ENCODE data around the gene GTF2F1. TPM values are rescaled to one million over a fixed set of nuclear protein-coding genes. Genes with fewer than 3 reads are reported as not detected.
"Not testable (repeated sequence)": the region's sequence is repeated elsewhere in the genome, so short reads cannot be mapped to it uniquely, and the experiment has no call there.

Gene GTF2F1
- polyA plus RNA-seq, 1 of the 3 experiments (the other 2 are of a cell fraction), result 104 TPM

DNA sequence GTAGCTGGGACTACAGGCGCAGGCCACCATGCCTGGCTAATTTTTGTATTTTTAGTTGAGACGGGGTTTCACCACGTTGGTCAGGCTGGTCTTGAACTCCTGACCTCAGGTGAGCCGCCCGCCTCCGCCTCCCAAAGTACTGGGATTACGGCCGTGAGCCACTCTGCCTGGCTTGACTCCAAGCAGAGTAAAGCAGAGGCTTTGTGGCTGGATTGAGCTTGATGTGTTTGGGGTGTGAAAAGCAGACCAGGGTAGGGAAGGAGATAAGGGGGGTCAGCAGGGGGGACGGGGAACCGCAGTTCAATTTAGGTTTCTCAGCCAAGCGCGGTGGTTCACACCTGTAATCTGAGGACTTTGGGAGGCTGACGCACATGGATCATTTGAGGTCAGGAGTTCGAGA, 35.8 kb downstream of the GTF2F1 start:
- DNase-seq, result no peak
- no peak overlapping the region for H3K4me2 ChIP-seq
- 81% methylated on average over 14 of the region's 14 CpGs for WGBS (ENCODE audit: low lambda C conversion rate)
- no peaks in the 10 kb centered on the region for H3F3A ChIP-seq (replicated peaks; ENCODE audit: insufficient read depth)
- H3K4me1 ChIP-seq (ENCODE audit: control insufficient read depth in 1 of 2, insufficient read depth in 2 of 2, low read depth in 1 of 2, low read length in 1 of 2), result peaks cover 0 to under 1% of the 10 kb centered on the region in 2 experiments; a peak in 1 of 4 replicates
- H3K27me3 ChIP-seq (ENCODE audit: insufficient read depth), result no peaks in the 10 kb centered on the region
- H3K79me2 ChIP-seq (ENCODE audit: insufficient read depth), result peaks cover 12% of the 10 kb centered on the region
- H3K9me2 ChIP-seq, result no peaks in the 10 kb centered on the region
- H2AFZ ChIP-seq (ENCODE audit: low read depth), result no peak overlapping the region
- POLR2A ChIA-PET, result no interaction called here
- CTCF ChIA-PET, result interaction anchor here (0.7 to 1.6 kb wide), 3 partner anchors 13 to 159 kb away, joined by 3 to 4 read pairs (median 3); no protein-coding TSS in a partner anchor
- H3K27ac ChIP-seq (ENCODE audit: low read depth in 2 of 2, low read length in 1 of 2), result no peak overlapping the region
- no peaks in the 10 kb centered on the region for H3K9me3 ChIP-seq
- no peak for TF ChIP-seq USF2 (IDR thresholded peaks at IDR 0.05; ENCODE audit: borderline replicate concordance, low read depth, low read length)
- TF ChIP-seq, protein P1, sequence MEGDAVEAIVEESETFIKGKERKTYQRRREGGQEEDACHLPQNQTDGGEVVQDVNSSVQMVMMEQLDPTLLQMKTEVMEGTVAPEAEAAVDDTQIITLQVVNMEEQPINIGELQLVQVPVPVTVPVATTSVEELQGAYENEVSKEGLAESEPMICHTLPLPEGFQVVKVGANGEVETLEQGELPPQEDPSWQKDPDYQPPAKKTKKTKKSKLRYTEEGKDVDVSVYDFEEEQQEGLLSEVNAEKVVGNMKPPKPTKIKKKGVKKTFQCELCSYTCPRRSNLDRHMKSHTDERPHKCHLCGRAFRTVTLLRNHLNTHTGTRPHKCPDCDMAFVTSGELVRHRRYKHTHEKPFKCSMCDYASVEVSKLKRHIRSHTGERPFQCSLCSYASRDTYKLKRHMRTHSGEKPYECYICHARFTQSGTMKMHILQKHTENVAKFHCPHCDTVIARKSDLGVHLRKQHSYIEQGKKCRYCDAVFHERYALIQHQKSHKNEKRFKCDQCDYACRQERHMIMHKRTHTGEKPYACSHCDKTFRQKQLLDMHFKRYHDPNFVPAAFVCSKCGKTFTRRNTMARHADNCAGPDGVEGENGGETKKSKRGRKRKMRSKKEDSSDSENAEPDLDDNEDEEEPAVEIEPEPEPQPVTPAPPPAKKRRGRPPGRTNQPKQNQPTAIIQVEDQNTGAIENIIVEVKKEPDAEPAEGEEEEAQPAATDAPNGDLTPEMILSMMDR (IDR thresholded peaks at IDR 0.05), result no peak
- no peak for TF ChIP-seq RXRA (IDR thresholded peaks at IDR 0.05; ENCODE audit: borderline replicate concordance, low read depth)
- no peak for TF ChIP-seq EP300 (IDR thresholded peaks at IDR 0.05; ENCODE audit: borderline replicate concordance in 1 of 2, low read depth in 1 of 2, low read length in 1 of 2)
- TF ChIP-seq SIN3A (IDR thresholded peaks at IDR 0.05; ENCODE audit: borderline replicate concordance, low read depth, low read length), result no peak
- TF ChIP-seq RAD21 (IDR thresholded peaks at IDR 0.05; ENCODE audit: low read length), result no peak
- no peak for TF ChIP-seq JUND (IDR thresholded peaks at IDR 0.05)
- TF ChIP-seq MXI1 (IDR thresholded peaks at IDR 0.05; ENCODE audit: low read depth, low read length), result no peak
- TF ChIP-seq FOXM1 (IDR thresholded peaks at IDR 0.05; ENCODE audit: low read depth), result no peak
- TF ChIP-seq TEAD4 (IDR thresholded peaks at IDR 0.05; ENCODE audit: borderline replicate concordance, insufficient read depth), result no peak
- no peak for TF ChIP-seq SMC3 (IDR thresholded peaks at IDR 0.05; ENCODE audit: low read depth, low read length)
- TF ChIP-seq CHD2 (IDR thresholded peaks at IDR 0.05; ENCODE audit: low read length, partially characterized antibody), result no peak
- no peak for TF ChIP-seq FOXJ3 (CRISPR knock-in tag; IDR thresholded peaks at IDR 0.05)
- no peak for TF ChIP-seq RCOR1 (IDR thresholded peaks at IDR 0.05; ENCODE audit: low read length)
- no peak for TF ChIP-seq ELF1 (IDR thresholded peaks at IDR 0.05)
- H4K20me1 ChIP-seq (ENCODE audit: insufficient read depth), result no peaks in the 10 kb centered on the region
- no peaks in the 10 kb centered on the region for H3K36me3 ChIP-seq (replicated peaks in 1 of 2; ENCODE audit: control insufficient read depth in 1 of 2, insufficient read depth in 2 of 2, low read length in 1 of 2)
- H3K9ac ChIP-seq, result no peak overlapping the region
- H3K4me3 ChIP-seq (ENCODE audit: low read depth in 2 of 2, low read length in 1 of 2), result no peak overlapping the region

DNA sequence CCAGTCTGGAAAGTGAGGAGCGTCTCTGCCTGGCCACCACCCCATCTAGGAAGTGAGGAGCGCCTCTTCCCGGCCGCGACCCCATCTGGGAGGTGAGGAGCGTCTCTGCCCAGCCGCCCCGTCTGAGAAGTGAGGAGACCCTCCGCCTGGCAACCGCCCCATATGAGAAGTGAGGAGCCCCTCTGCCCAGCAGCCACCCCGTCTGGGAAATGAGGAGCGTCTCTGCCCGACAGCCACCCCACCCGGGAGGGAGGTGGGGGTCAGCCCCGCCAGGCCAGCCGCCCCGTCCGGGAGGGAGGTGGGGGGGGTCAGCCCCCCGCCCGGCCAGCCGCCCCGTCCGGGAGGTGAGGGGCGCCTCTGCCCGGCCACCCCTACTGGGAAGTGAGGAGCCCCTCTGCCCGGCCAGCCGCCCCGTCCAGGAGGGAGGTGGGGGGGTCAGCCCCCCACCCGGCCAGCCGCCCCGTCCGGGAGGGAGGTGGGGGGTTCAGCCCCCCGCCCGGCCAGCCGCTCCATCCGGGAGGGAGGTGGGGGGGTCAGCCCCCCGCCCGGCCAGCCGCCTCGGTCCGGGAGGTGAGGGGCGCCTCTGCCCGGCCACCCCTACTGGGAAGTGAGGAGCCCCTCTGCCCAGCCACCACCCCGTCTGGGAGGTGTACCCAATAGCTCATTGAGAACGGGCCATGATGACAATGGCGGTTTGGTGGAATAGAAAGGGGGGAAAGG, 37.5 kb downstream of the GTF2F1 start:
- H3K36me3 ChIP-seq (replicated peaks in 1 of 2; ENCODE audit: control insufficient read depth in 1 of 2, insufficient read depth in 2 of 2, low read length in 1 of 2); H3K9me3 ChIP-seq; H4K20me1 ChIP-seq (ENCODE audit: insufficient read depth); H2AFZ ChIP-seq (ENCODE audit: low read depth); H3K27ac ChIP-seq (ENCODE audit: low read depth in 2 of 2, low read length in 1 of 2); H3K79me2 ChIP-seq (ENCODE audit: insufficient read depth); H3K4me2 ChIP-seq; H3F3A ChIP-seq (replicated peaks; ENCODE audit: insufficient read depth); H3K4me1 ChIP-seq (ENCODE audit: control insufficient read depth in 1 of 2, insufficient read depth in 2 of 2, low read depth in 1 of 2, low read length in 1 of 2); DNase-seq; POLR2A ChIA-PET; H3K27me3 ChIP-seq (ENCODE audit: insufficient read depth); H3K9me2 ChIP-seq; H3K9ac ChIP-seq; CTCF ChIA-PET; H3K4me3 ChIP-seq (ENCODE audit: low read depth in 2 of 2, low read length in 1 of 2): not testable (repeated sequence)
- 76% methylated on average over 9 of the region's 46 CpGs for WGBS (ENCODE audit: low lambda C conversion rate)
